NCI-H748 treated with DMSO at 0.1 percent for 48 hours (cell line): Measurements from ENCODE around the gene PSMD1.
"Not testable (repeated sequence)": the region's sequence is repeated elsewhere in the genome, so short reads cannot be mapped to it uniquely, and the experiment has no call there.

ENCODE experiments used
- DNase-seq: peaks from one replicate; lab custom pipeline; 2025; lab: John Stamatoyannopoulos, UW

The PSMD1 gene

DNA sequence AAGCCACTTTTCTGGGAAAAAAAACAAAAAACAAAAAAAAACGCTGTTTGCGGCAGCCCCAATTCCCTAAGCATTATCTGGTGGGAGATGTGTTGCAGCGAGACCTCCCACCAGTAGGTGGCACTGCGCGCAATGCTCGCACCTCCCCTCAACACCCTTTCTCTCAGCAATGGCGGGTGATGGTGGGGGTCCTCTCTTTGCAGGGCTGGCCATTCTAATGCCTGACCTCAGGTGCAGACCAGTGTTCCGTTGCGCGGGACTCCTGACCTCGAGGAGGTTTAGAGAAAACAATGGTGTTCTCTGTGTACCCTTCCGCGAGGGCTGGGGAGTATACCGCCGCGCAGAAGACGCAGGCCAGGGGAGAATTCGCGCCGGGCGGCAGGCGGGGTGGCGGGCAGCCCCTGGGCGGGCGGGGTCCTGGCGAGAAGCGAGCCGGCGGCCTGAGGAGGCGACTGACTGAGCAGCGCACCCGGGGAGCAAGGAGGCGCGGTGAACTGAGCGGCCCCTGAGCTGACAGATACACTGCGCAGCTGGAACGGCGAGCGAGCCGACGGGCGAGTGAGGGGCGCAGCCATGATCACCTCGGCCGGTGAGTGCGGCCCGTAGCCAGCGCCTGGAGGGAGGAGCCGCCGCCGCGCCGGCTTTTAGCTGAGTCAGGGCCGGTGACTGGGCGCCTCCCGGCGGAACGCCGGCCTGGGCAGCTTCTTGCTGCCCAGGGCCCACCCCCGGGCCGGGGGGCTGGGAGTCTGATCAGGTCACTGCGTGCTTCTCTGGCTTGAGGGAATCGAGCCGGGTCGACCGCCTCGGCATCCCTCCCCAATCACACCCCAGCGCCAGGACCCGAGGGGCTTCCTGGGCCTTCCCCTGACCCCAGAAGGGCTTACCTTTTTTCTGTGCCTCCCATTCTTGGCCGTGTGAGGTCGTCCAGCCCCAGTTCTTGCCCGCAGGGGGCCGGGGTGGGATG lies at the start of gene PSMD1:
TSS of gene PSMD1 (plus strand) at position 415 of the 964 bp plus-strand sequence. CDS start at position 574, 159 bp downstream.
- DNase-seq, result peak; percentile 78

DNA sequence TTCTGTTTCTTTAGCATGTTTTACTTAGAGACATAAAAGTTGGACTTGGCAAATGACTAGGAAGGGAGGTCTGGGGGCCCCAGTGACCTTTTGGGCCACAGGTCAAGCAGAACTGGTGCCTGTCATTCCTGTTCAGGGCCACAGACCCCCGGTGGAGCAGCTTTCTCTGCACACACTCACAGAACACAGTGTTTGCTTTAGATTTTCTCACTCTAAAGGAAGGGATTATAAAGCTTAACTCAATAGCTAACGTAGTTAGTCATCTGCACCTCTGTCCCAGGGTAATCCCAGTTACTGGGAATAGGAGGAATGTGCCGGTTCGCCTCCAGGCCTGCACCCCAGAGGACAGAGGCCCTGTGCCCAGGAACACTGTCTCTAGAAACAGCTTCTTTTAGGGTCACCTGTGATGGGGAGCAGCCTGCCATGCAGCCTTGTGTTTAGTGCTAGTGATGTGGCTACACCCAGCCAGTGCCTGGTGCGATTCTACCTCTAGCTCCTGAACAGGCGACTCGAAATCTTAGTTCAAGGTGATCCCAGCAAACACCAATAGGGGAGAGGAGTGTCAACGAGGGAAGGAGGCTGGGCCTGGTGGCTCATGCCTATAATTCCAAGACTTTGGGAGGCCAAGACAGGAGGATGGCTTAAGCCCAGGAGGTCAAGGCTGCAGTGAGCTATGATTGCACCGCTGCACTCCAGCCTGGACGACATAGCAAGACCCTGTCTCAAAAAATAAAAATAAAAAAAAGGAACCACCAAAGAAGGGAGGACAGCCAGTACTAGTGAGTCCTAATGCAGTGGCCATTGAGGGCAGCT lies 49.2 kb upstream of the PSMD1 start:
- DNase-seq, result no peak

DNA sequence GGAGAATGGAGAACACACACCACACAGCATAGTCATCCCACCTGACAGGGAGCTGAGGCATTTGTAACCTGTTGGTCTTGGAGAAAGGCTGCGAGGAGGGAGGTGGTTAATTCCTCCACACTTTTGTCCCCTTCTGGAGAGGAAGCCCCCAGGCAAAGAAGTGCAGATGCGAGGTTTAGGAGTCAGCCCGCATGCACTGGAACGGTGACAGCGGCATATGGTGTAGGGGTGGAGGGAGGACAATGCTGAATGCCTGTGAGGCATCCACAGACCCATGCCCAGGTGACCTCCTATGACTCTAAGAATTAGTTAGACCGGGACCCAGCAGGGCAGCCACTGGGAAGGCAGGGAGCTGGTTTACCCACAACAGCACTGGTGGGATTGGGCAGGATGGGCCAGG lies 48.5 kb upstream of the PSMD1 start:
- no peak for DNase-seq

DNA sequence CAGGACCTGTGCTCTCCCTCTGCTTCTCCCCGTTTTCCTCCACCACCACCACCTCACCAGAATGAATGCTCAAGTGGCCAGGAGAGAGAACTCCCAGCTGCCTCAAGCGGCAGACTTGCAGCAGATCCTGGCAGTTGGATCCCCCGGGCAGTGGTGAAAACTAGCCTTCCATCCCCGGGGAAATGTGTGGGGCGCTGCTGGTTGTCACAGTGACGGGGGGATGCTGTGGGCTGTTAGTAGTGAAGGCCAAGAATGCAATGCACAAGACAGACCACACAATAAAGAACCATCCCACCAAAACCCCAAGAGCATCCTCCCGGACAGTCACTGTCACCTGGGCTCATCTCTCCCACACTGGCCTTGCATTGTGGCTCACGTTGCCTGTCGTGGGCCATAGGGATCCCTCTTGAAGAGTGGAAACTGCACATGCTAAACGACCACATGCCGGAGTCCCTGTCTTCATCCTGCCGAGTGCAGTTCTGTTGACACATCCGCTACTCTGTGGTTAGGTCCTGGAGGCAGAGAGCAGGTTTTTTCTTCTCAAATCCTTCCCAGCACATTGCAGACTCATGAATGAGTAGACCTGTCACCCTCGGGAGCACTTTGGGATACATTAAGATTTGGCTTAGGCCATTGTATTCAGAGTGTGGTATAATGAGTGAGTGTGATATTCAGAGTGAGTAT lies 47.3 kb upstream of the PSMD1 start:
- no peak for DNase-seq

DNA sequence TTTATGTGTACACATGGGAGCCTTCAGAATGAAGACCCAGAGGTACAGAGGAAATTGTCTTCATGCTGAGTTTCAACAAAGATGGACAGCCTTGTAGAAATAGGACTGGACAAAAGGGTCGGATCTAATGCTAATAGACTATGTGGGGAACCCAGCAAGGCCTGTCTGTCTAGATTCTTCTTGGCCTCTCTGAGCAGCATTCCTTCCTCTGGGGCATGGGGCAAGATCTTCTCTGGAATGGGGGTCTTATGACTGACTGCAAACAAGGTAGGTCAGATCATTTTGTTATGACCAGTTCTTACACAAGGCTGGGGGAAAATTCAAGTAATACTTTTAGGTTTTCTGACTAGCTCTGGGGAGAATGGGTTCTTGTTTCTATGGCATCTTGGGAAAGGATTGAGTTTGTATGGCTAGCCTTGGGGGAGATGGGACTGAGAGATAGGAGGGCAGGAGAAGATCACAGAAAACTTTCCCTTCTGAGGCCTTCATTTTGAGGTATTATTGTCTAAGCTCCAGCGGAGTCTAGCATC lies 46.4 kb upstream of the PSMD1 start:
- DNase-seq, result no peak

DNA sequence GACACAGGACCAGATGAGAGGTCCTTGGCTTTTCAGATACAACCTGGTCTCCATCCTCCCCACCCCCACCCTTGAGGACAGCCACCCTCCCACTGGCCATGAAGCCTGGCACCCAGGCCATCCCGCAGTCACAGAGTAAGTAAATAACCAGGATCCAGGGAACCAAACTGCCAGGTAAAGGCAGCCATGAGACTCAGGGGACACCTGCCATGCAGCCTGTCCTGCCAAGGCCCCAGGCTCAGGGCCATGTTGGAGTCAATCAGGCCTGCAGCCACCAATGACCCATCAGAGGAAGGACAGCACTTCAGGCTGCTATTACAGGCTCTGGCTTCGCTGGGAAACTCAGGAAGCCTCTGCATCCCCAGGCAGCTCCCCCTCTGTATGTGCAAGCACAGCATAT lies 45.1 kb upstream of the PSMD1 start:
- no peak for DNase-seq

DNA sequence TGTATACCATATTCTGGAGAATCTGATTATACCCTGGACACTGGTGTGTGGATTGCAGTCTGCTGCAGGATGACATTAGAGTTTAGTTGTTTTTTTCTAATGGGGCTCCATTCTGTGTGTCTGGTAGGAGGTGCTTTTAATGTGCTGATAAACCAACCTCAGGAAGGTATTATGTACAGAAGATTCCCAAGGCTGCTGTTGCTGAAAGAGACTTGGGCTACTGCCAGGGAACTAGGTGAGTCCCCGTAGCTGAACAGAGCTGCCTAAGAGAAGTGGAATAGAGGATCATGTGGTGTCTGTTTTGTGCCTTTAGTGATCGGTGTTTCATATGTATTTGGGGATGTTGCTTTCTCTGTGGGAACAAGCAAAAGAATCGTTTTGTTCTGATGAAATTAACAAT lies 44.2 kb upstream of the PSMD1 start:
- DNase-seq, result no peak

DNA sequence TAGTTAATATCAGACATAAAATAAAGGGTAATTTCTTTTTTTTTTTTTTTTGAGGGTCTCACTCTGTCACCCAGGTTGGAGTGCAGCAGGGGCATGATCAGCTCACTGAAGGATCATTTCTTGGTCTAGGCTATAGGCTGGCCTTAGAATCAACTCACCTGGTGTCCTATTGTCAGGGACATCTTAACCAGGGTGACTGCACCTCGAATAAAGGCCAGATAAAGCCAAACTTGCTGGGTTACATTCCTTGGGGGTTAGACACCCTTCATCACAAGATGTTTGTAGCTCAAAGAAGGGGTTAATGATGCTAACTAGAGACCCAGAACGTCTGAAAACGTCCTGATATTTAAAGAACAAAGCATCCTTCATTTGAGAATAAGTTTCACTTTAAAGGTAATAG lies 42.8 kb upstream of the PSMD1 start:
- DNase-seq, result no peak

DNA sequence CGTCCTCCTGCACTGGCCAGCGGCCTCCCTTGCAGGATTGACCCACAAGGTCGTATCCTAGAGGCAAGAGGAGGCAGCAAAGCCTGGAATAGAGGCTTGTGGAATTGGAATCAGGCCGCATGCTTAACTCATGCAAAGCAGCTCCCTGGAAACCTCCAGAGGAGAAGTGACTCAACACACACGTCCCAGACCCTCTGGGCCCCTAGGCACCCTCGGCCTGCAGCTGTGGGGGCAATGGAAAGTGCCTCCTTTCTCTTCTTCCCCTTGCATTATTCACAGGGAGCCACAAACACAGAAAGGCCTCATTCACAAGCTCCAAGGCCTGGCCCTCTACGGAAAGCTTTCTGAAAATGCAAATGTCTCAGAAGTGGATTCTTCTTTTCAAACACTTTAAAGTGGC lies 41.2 kb upstream of the PSMD1 start:
- DNase-seq, result no peak

DNA sequence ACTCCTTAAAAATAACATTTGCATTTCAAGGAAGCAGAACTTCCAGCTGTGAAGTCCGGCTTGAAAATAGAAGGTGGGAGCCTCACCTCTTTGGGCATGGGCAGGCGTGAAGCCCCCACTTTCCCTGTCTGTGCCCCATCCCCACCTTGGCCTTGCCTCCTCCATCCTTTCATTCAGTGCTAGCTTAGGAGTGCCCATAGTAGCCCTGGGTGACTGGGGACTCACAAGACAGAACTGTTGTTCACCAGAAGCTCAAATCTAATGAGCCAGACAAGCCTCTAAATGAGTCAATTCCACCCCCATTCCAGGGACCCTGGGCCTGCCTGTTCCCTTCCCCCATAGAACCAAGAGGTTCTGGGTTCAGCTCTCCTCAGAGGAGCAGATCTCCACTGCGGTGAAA lies 40.7 kb upstream of the PSMD1 start:
- no peak for DNase-seq

DNA sequence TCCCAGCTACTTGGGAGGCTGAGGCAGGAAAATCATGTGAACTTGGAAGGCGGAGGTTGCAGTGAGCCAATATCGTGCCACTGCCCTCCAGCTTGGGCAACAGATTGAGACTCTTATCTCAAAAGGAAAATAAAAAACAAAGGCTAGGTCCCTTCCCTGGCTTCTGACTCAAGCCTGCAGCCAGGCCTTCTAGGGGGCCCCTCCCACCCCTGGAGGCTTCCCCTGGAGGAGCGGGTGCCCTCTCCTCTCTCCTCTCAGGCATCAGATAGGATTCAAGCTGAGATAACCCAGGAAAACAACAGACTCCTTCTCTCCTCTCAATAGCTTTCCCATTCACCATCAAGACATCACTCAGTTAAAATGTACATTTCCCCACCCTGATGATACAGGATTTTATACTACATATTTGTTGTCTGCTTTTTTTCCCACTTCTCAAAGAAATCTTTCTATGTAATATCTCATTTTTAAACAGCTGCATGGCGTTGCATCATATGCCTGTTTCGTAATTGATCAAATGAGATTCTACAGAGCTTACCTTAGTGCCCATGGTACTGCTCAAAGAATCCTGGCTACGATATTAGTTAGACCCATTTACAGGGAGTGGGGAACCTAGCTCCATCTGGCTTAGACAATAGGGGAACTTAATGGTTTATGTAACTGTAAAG lies 40.0 kb upstream of the PSMD1 start:
- DNase-seq, result no peak

DNA sequence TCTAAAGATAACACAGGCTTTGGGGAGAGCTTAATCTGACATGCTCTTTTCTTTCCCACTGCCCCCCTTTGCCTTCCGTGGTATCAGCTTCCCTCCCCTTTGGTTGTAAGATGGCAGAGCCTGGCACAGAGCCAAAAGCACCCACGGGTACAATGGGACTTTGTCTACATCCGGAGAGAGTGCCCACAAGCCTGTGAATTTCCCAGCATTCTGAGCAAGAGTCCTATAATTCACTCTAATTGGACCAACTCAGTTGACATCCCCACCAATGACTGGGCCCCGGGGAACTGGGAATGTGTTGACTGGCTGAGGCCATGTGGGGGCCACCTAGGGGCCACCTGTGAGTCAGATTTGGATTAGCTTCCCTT lies 39.5 kb upstream of the PSMD1 start:
- DNase-seq, result no peak

DNA sequence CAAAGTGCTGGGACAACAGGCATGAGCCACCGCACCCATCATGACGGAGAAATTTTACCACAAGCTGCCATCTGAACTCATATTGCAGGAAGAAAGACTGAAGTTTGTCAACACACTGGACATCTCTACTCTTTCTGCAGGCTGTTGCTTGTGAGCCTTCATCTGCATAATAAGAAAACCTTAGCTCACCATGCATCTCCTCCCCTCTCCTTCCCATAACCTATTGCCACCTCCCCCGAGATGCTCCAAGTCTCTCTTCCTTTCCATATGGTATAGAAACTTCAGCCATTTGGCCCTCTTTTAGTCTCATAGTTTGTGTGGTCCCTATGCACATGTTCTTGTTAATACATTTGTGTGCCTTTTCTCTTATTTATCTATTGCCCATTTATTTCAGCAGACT lies 38.5 kb upstream of the PSMD1 start:
- no peak for DNase-seq

DNA sequence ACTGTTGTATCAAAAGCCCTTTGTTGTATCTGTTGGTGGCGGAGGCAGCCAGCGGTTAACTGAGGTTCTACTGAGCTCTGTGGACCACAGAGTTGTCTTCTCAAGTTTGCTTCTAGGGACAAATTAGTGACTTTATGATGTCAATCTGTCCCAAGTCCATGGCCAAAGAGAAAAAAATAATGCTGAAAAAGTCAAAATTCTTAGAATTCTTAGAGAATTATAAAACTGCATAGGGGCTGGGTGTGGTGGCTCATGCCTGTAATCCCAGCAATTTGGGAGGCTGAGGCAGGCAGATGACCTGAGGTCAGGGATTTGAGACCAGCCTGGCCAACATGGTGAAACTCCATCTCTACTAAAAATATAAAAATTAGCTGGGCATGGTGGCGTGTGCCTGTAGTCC lies 31.6 kb upstream of the PSMD1 start:
- not testable (repeated sequence) for DNase-seq

DNA sequence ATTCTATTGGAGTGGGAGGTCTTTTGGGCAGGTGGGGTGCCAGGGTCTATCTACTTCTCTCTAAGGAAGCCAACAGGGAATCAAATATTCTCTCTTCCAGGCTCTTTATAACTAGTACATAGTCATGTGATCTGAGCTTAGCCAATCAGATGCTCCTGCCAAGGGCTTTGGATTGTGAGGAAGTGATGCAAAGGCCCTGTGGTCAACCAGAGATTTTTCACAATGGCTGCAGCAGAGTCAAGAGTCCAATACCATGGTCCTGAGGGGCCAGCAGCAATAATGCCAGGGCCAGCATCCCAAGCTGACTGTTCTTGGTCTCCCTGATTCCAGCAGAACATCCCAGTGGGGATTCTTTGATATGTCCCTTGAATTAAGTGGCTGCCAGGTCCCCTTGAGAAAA lies 27.8 kb upstream of the PSMD1 start:
- no peak for DNase-seq

DNA sequence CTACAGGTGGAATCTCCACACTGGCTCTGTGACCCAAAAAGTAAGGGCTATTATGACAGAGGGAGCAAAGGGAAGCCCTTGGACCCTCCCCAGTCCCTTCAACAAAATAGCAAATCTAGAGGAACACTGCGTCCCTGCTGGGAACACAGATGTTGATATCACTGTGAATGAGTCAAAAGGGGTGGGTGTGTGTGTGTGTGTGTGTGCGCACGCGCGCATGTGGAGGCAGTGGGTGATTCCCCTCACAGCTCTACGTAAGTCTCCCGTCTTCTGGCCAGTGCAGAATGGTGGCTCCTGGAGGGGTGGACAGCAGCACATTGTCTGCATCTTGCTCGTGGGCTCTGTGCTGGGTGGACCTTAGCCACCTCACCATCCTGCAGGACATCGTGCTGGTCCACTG lies 27.1 kb upstream of the PSMD1 start:
- no peak for DNase-seq

DNA sequence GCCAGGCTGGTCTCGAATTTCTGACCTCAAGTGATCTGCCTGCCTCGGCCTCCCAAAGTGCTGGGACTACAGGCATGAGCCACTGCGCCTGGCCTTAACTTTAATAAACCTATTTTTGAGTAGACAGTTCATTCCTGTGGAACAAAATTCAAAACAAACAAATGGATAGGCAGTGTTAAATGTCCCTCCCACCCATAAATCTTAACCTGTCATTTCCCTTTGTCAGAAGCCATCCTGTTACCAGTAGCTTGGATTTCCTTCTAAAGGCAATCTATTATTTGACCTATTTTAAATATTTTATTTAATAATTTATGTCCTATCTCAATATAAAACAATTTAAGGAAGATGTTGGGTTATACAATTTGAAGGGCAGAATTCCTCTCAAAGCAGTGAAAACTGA lies 25.9 kb upstream of the PSMD1 start:
- no peak for DNase-seq

DNA sequence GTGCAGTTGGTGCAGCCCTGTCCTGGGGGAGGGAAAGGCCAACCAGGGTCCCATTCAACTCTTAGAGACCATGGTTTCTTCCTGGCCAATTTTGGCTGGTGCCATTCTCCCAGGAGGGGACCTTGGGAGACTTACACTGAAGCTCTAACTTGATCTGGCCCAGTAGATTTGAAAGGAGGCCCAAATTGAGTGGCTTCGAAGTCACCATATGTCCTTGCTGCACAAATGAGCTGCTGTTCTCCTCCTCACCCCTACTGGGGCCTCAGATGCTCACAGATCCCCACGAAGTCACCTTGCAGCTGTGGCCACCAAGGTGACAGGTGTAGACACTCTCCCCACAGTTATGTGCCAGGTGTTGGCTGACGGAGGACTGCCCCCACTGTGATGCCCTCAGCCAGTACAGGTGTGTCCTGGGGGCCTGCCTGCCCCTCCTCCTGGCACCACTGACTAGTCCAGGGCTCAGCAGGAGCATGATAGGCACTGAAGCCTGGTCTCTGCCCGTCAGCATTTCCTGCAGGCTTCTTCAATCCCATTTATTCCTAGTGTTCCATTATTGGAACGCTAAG lies 24.0 kb upstream of the PSMD1 start:
- DNase-seq, result no peak

DNA sequence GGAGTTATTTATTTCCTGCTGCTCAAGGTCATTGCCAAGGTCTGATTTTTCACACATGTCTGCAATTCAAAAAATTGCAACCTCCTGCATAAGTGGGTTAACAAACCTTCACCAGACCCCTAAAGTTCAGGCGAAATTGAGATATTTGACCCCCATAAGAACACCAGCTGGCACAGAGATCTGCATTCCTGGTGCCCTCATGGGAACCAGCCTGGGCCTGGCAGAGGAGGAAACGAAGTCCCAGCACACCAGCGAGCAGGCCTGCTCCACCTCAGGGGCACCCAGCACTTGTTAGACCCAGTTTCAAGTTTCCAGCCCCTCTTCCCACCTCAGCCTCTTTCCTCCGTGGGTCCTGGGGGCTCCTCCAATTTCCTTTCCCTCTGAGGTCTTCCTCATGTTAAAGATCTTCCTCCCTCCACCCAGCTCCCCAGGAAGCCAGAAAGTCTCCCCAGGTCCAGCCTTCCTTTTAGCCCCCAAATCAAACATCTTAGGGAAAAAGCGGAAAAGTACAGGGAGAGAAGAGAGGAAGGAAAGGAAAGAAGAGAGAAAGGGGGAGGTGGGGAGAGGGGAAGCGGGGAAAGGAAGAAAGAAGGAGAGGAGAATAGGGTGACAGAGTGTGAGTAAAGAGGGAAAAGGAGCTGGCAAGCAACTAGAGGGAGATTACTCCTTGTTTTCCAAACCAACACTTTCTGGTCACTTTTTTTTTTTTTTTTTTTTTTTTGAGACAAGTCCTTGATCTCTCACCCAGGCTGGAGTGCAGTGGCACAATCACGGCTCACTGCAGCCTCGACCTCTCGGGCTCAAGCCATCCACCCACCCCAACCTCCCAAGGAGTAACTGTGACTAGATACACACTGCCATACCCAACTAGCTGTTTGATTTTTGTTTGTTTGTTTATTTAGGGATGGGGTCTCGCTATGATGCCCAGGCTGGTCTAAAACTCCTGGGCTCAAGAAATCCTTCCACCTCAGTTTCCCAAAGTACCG lies 23.2 kb upstream of the PSMD1 start:
- DNase-seq, result no peak

DNA sequence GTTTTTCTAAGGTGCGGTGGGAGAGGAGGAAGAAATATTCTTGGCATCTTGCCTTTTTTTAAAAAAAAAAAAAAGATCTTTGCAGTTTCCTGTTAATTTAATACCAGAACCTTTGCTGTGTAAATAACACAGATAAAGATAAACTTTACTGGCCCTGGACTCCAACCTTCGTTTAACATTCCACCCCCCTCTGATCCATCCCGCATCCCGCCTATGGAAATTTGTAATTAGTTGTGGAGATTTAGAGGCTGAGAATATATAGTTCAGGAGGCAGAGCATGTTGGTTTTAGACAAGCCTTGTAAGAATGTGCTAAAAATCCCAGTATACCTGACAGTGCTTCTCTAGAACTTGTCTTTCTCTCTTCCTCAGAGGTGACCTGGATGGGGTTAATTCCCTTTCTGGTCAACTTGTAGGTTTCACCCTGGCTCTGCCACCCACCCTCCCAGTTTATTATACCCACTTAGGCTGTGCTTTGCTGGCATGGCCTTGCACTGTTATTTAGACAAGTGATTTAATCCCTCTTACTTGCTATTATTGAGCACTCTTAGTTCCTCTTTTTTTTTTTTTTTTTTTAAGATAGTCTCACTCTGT lies 22.3 kb upstream of the PSMD1 start:
- no peak for DNase-seq
